ENCODE measurements around the gene MAD2L1BP.
"Not testable (repeated sequence)": the region's sequence is repeated elsewhere in the genome, so short reads cannot be mapped to it uniquely, and the experiment has no call there.

The MAD2L1BP gene

GRCh38 chr6:43627008-43627825, 8.4 kb upstream of the MAD2L1BP start:
- DNase-seq (ENCODE audit: low spot score), result peak; percentile 70

DNA sequence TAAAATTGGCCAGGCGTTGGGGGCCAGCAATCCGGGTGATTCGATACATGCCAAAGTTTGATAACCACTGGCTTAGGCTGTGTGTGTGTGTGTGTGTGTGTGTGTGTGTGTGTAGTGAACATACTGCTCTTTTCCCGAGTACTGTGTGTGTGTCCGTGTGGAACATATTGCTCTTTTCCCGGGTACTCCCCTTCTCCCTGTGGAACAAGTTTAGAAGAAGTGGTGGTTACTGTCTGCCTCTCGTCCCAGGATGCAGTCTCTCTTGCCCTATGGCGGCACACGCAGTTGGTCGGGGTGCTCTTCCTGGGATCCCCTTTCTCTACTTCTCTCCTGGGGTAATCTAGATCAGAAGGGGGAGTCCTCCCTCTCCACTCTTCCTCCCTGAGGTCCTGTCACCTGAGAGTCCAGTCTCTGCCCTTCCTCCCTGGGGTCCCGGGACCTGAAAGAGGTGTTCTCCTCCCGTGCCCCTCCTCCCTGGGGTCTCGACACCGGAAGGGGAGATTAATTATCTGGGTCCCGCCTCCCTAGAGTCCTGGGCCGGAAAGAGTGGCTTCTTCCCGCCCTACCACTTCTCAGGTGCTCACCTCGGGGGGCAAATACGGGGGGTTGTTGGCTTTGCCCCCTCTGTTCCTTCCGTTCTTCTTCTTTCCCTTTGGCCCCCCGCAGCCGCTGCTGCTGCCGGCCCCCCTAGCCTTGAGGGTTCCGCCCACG, 7.1 kb upstream of the MAD2L1BP start:
- DNase-seq (ENCODE audit: low spot score), result peak; percentile 43

GRCh38 chr6:43629104-43629504, 6.5 kb upstream of the MAD2L1BP start, which contains the start of gene GTPBP2:
Gene GTPBP2 (minus strand): TSS chr6:43629264. CDS start chr6:43629162, 102 bp downstream.
- peak; percentile 99 for DNase-seq (ENCODE audit: low spot score)

- peak; percentile 96 for DNase-seq (ENCODE audit: low spot score)
These were observed 5.9 kb upstream of the MAD2L1BP start for GRCh38 chr6:43629505-43630300.

DNA sequence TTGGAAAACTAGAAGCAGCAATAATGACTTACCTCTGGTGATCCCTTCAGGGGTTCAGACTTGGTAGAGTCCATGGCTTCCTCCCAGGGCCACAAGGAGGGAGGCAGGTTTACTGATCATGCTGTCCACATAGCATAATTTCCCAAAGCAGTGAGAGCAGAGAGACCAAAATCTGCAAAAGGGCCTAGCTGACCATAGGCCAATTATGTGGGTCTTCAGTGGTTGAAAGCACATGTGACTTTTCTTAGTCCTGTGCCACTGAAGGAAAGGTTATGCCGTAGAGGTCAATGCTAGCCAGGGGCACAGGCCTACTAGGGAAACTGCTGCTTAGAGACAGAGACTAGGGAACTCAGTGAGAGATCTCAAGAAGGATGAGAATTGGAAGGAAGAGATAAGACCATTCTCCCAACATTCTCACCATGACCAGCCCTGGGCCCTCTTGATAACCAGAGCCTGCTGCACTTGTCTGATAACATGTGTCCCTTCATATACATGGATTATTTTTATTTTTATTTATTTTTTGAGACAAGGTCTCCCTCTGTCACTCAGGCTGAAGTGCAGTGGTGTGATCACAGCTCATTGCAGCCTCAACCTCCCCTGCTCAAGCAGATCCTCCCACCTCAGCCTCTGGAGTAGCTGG, 4.5 kb upstream of the MAD2L1BP start:
- no peak for DNase-seq (ENCODE audit: low spot score)

DNA sequence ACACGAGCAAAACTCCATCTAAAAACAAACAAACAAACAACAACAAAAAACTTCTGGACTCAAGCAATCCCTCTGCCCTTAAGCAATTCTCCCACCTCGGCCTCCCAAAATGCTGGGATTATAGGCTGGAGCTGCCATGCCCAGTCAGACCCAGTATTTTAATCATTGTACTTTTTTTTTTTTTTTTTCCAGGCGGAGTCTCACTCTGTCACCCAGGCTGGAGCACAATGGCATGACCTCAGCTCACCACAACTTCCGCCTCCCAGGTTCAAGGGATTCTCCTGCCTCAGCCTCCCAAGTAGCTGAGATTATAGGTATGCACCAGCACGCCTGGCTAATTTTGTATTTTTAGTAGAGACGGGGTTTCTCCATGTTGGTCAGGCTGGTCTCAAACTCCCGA, 2.6 kb upstream of the MAD2L1BP start:
- not testable (repeated sequence) for DNase-seq (ENCODE audit: low spot score)

- DNase-seq (ENCODE audit: low spot score), result no peak
These were observed 837 bp upstream of the MAD2L1BP start for GRCh38 chr6:43634702-43635303.

DNA sequence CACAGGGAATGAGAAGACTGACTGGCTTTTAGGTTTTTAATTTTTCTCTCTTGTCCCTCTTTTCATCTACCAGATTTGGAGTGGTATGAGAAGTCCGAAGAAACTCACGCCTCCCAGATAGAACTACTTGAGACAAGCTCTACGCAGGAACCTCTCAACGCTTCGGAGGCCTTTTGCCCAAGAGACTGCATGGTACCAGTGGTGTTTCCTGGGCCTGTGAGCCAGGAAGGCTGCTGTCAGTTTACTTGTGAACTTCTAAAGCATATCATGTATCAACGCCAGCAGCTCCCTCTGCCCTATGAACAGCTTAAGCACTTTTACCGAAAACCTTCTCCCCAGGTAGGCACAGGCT, 644 bp downstream of the MAD2L1BP start:
- no peak for DNase-seq (ENCODE audit: low spot score)

GRCh38 chr6:43639984-43640800, 4.6 kb downstream of the MAD2L1BP start:
- peak; percentile 41 for DNase-seq (ENCODE audit: low spot score)

- DNase-seq (ENCODE audit: low spot score), result no peak
These were observed 9.4 kb downstream of the MAD2L1BP start, which contains the start of gene RSPH9 for GRCh38 chr6:43644940-43645612. Gene RSPH9 (plus strand): TSS chr6:43645036. CDS start chr6:43645099, 63 bp downstream.

DNA sequence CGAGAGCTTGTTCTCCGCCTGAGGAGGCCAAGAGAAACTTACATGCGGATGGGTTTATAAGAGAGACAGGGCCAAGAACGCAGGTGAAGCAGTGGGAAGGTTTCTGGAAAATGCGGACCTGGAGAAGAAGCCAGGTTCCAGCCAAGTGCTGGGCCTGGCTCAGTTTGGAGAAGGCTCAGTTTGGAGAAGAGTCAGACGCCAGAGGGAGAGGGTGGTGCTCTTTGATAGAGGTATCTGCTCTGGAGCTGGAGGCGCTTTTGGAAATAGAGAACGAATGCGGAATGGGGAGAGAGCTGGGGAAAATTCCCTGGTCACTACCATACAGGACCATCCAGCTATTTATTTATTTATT, 9.9 kb downstream of the MAD2L1BP start:
- DNase-seq (ENCODE audit: low spot score), result no peak

- DNase-seq (ENCODE audit: low spot score), result no peak
These were observed 12.0 kb downstream of the MAD2L1BP start for GRCh38 chr6:43647613-43648012.

- DNase-seq (ENCODE audit: low spot score), result no peak
These were observed 12.6 kb downstream of the MAD2L1BP start for GRCh38 chr6:43648248-43648647.

DNA sequence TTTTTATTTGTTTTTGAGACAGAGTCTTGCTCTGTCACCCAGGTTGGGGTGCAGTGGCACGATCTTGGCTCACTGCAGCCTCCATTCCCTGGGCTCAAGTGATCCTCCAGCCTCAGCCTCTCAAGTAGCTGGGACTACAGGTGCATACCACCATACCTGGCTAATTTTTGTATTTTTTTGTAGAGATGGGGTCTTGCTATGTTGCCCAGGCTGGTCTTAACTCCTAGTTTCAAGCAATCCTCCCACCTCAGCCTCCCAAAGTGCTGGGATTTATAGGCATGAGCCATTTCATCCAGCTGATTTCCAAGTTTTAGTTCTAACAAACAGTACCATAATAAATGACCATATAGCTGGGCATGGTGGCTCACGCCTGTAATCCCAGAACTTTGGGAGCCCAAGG, 17.2 kb downstream of the MAD2L1BP start:
- not testable (repeated sequence) for DNase-seq (ENCODE audit: low spot score)

GRCh38 chr6:43657221-43657802, 21.7 kb downstream of the MAD2L1BP start:
- no peak for DNase-seq (ENCODE audit: low spot score)

GRCh38 chr6:43658161-43658560, 22.5 kb downstream of the MAD2L1BP start:
- DNase-seq (ENCODE audit: low spot score), result no peak

DNA sequence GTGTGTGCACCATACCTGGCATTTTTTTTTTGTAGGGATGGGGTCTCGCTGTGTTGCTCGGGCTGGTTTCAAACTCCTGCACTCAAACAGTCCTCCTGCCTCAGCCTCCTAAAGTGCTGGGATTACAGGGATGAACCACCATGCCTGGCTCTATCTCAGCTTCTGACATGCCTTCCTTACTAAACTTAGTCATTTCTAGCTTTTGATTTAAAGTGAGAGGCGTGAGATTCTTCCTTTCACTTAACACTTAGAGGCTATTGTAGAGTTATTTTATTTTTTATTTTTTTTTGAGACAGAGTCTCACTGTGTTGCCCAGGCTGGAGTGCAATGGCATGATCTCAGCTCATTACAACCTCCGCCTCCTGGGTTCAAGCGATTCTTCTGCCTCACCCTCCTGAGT, 27.3 kb downstream of the MAD2L1BP start:
- DNase-seq (ENCODE audit: low spot score), result not testable (repeated sequence)

- no peak for DNase-seq (ENCODE audit: low spot score)
These were observed 29.7 kb downstream of the MAD2L1BP start for GRCh38 chr6:43665376-43665775.

GRCh38 chr6:43666196-43666920, 30.7 kb downstream of the MAD2L1BP start:
- no peak for DNase-seq (ENCODE audit: low spot score)
